Activated CD4-positive, alpha-beta memory T cell treated with anti-CD3 and anti-CD28 coated beads for 36 hours (primary cell): ENCODE data around the gene CACNA1E. TPM values are rescaled to one million over a fixed set of nuclear protein-coding genes. Genes with fewer than 3 reads are reported as not detected.

Source experiments
- CTCF ChIA-PET: fragments of 350-600 bp; sonication (Branson Sonifier 250); formaldehyde crosslinking; loops from one replicate; lab custom pipeline; 2021; ENCODE audit warnings: antibody characterized with exemption, inconsistent platforms; lab: Charles Lee
- POLR2A ChIA-PET: fragments of 350-600 bp; sonication (Branson Sonifier 250); formaldehyde crosslinking; loops from one replicate; lab custom pipeline; 2021; ENCODE audit warnings: antibody characterized with exemption; lab: Charles Lee
- DNase-seq: peaks from one replicate; pipeline ENCODE4 v3.0.0-alpha.2; 2020
- H3K27ac Mint-ChIP-seq: one replicate; pipeline ENCODE4 v1.8.0; 2021; ENCODE audit warnings: mixed read lengths
- H3K27me3 Mint-ChIP-seq: one replicate; pipeline ENCODE4 v1.8.0; 2021; ENCODE audit warnings: mixed read lengths
- H3K36me3 Mint-ChIP-seq: one replicate; pipeline ENCODE4 v1.8.0; 2021; ENCODE audit warnings: mixed read lengths
- H3K4me1 Mint-ChIP-seq: one replicate; pipeline ENCODE4 v1.8.0; 2021; ENCODE audit warnings: low read depth, mixed read lengths
- H3K4me3 Mint-ChIP-seq: one replicate; pipeline ENCODE4 v1.8.0; 2021; ENCODE audit warnings: mild to moderate bottlenecking, mixed read lengths
- H3K9me3 Mint-ChIP-seq: one replicate; pipeline ENCODE4 v1.8.0; 2021; ENCODE audit warnings: mixed read lengths
- intact Hi-C: fragments of 100-400 bp; cut with micrococcal nuclease; formaldehyde crosslinking; loops from one replicate; pipeline ENCODE4 v1.15.1; 2023
- total RNA-seq, 2 experiments: library from RNA; stranded (reverse); gene quantifications; one replicate each; pipeline ENCODE4 v1.2.3, GENCODE V29; 2021

The CACNA1E gene
- total RNA-seq, 2 experiments from 2014 or later, result not detected

- H3K27me3 Mint-ChIP-seq, result peaks cover 3% of the 10 kb centered on the region
These were observed 292.7 kb downstream of the CACNA1E start for GRCh38 chr1:181776044-181776443.

GRCh38 chr1:181777286-181777685, 294.0 kb downstream of the CACNA1E start:
- H3K9me3 Mint-ChIP-seq, result no peaks in the 10 kb centered on the region
- POLR2A ChIA-PET, result no interaction called here
- no peaks in the 10 kb centered on the region for H3K4me1 Mint-ChIP-seq
- H3K36me3 Mint-ChIP-seq, result no peaks in the 10 kb centered on the region
- intact Hi-C loops, result no loop called here
- DNase-seq, result no peak
- H3K27ac Mint-ChIP-seq, result no peak overlapping the region
- H3K27me3 Mint-ChIP-seq, result peaks cover 9% of the 10 kb centered on the region
- CTCF ChIA-PET, result no interaction called here
- no peak overlapping the region for H3K4me3 Mint-ChIP-seq

More at GRCh38 chr1:181776044-181776443, 292.7 kb downstream of the CACNA1E start:
- POLR2A ChIA-PET, result no interaction called here
- CTCF ChIA-PET, result no interaction called here
- H3K4me1 Mint-ChIP-seq, result no peaks in the 10 kb centered on the region
- H3K9me3 Mint-ChIP-seq, result no peaks in the 10 kb centered on the region
- H3K27ac Mint-ChIP-seq, result no peak overlapping the region
- intact Hi-C loops, result no loop called here
- H3K4me3 Mint-ChIP-seq, result no peak overlapping the region
- DNase-seq, result no peak
- H3K36me3 Mint-ChIP-seq, result no peaks in the 10 kb centered on the region

- intact Hi-C loops, result no loop called here
These were observed 294.5 kb downstream of the CACNA1E start for GRCh38 chr1:181777812-181778211.

GRCh38 chr1:181778640-181779260, 295.4 kb downstream of the CACNA1E start:
- CTCF ChIA-PET, result no interaction called here
- no peaks in the 10 kb centered on the region for H3K36me3 Mint-ChIP-seq
- H3K4me1 Mint-ChIP-seq, result no peaks in the 10 kb centered on the region
- no peak for DNase-seq
- H3K27ac Mint-ChIP-seq, result no peak overlapping the region
- H3K27me3 Mint-ChIP-seq, result peaks cover 9% of the 10 kb centered on the region
- H3K9me3 Mint-ChIP-seq, result no peaks in the 10 kb centered on the region
- H3K4me3 Mint-ChIP-seq, result no peak overlapping the region
- POLR2A ChIA-PET, result no interaction called here
- intact Hi-C loops, result no loop called here

More at GRCh38 chr1:181777812-181778211, 294.5 kb downstream of the CACNA1E start:
- no peak for DNase-seq
- POLR2A ChIA-PET, result no interaction called here
- Mint-ChIP-seq H3K27me3 (peaks cover 9% of the 10 kb centered on the region), H3K4me3 (no peak overlapping the region), H3K36me3 (no peaks in the 10 kb centered on the region), H3K9me3 (no peaks in the 10 kb centered on the region), H3K27ac (no peak overlapping the region), H3K4me1 (no peaks in the 10 kb centered on the region)
- CTCF ChIA-PET, result no interaction called here

GRCh38 chr1:181779343-181779742, 296.0 kb downstream of the CACNA1E start:
- POLR2A ChIA-PET, result no interaction called here
- H3K27me3 Mint-ChIP-seq, result peaks cover 9% of the 10 kb centered on the region
- no peaks in the 10 kb centered on the region for H3K36me3 Mint-ChIP-seq
- H3K9me3 Mint-ChIP-seq, result no peaks in the 10 kb centered on the region
- no peak for DNase-seq
- H3K4me1 Mint-ChIP-seq, result no peaks in the 10 kb centered on the region
- H3K27ac Mint-ChIP-seq, result no peak overlapping the region
- H3K4me3 Mint-ChIP-seq, result no peak overlapping the region
- CTCF ChIA-PET, result no interaction called here
- intact Hi-C loops, result no loop called here

GRCh38 chr1:181783208-181783607, 299.9 kb downstream of the CACNA1E start:
- no peak overlapping the region for H3K27ac Mint-ChIP-seq

GRCh38 chr1:181784039-181784683, 300.8 kb downstream of the CACNA1E start:
- Mint-ChIP-seq H3K4me1 (no peaks in the 10 kb centered on the region), H3K4me3 (no peak overlapping the region), H3K27me3 (peaks cover 14% of the 10 kb centered on the region), H3K27ac (no peak overlapping the region), H3K36me3 (no peaks in the 10 kb centered on the region), H3K9me3 (no peaks in the 10 kb centered on the region)
- ChIA-PET CTCF (no interaction called here), POLR2A (no interaction called here)
- no peak for DNase-seq
- intact Hi-C loops, result no loop called here

More at GRCh38 chr1:181783208-181783607, 299.9 kb downstream of the CACNA1E start:
- intact Hi-C loops, result no loop called here
- Mint-ChIP-seq H3K27me3 (peaks cover 13% of the 10 kb centered on the region), H3K4me1 (no peaks in the 10 kb centered on the region), H3K4me3 (no peak overlapping the region), H3K36me3 (no peaks in the 10 kb centered on the region), H3K9me3 (no peaks in the 10 kb centered on the region)
- DNase-seq, result no peak
- ChIA-PET CTCF (no interaction called here), POLR2A (no interaction called here)

- POLR2A ChIA-PET, result no interaction called here
These were observed 306.1 kb downstream of the CACNA1E start for GRCh38 chr1:181789395-181789794.

GRCh38 chr1:181791721-181792120, 308.4 kb downstream of the CACNA1E start:
- DNase-seq, result no peak
- Mint-ChIP-seq H3K27me3 (peaks cover 19% of the 10 kb centered on the region), H3K9me3 (no peaks in the 10 kb centered on the region), H3K27ac (no peak overlapping the region), H3K4me1 (no peaks in the 10 kb centered on the region), H3K36me3 (no peaks in the 10 kb centered on the region), H3K4me3 (no peak overlapping the region)
- ChIA-PET CTCF (no interaction called here), POLR2A (no interaction called here)
- intact Hi-C loops, result no loop called here

More at GRCh38 chr1:181789395-181789794, 306.1 kb downstream of the CACNA1E start:
- DNase-seq, result no peak
- Mint-ChIP-seq H3K36me3 (no peaks in the 10 kb centered on the region), H3K4me1 (no peaks in the 10 kb centered on the region), H3K27ac (no peak overlapping the region), H3K27me3 (peaks cover 19% of the 10 kb centered on the region), H3K4me3 (no peak overlapping the region), H3K9me3 (no peaks in the 10 kb centered on the region)
- CTCF ChIA-PET, result no interaction called here
- intact Hi-C loops, result no loop called here

GRCh38 chr1:181793831-181794230, 310.5 kb downstream of the CACNA1E start:
- Mint-ChIP-seq H3K27ac (no peak overlapping the region), H3K27me3 (peaks cover 12% of the 10 kb centered on the region), H3K36me3 (no peaks in the 10 kb centered on the region), H3K4me1 (no peaks in the 10 kb centered on the region), H3K9me3 (no peaks in the 10 kb centered on the region), H3K4me3 (no peak overlapping the region)
- CTCF ChIA-PET, result no interaction called here
- POLR2A ChIA-PET, result no interaction called here
- intact Hi-C loops, result no loop called here
- DNase-seq, result no peak

GRCh38 chr1:181794332-181794731, 311.0 kb downstream of the CACNA1E start:
- no peak overlapping the region for H3K27ac Mint-ChIP-seq
- CTCF ChIA-PET, result no interaction called here
- no peaks in the 10 kb centered on the region for H3K36me3 Mint-ChIP-seq
- DNase-seq, result no peak
- no peaks in the 10 kb centered on the region for H3K4me1 Mint-ChIP-seq
- POLR2A ChIA-PET, result no interaction called here
- peaks cover 14% of the 10 kb centered on the region for H3K27me3 Mint-ChIP-seq
- H3K9me3 Mint-ChIP-seq, result no peaks in the 10 kb centered on the region
- intact Hi-C loops, result no loop called here
- H3K4me3 Mint-ChIP-seq, result no peak overlapping the region

- H3K27me3 Mint-ChIP-seq, result peaks cover 4% of the 10 kb centered on the region
- intact Hi-C loops, result no loop called here
- DNase-seq, result no peak
- H3K4me1 Mint-ChIP-seq, result no peaks in the 10 kb centered on the region
- CTCF ChIA-PET, result no interaction called here
- POLR2A ChIA-PET, result no interaction called here
- H3K36me3 Mint-ChIP-seq, result no peaks in the 10 kb centered on the region
- no peaks in the 10 kb centered on the region for H3K9me3 Mint-ChIP-seq
- no peak overlapping the region for H3K4me3 Mint-ChIP-seq
- no peak overlapping the region for H3K27ac Mint-ChIP-seq
These were observed 315.0 kb downstream of the CACNA1E start for GRCh38 chr1:181798191-181798926.
